ENCODE data around the gene TRIM46.

DNA sequence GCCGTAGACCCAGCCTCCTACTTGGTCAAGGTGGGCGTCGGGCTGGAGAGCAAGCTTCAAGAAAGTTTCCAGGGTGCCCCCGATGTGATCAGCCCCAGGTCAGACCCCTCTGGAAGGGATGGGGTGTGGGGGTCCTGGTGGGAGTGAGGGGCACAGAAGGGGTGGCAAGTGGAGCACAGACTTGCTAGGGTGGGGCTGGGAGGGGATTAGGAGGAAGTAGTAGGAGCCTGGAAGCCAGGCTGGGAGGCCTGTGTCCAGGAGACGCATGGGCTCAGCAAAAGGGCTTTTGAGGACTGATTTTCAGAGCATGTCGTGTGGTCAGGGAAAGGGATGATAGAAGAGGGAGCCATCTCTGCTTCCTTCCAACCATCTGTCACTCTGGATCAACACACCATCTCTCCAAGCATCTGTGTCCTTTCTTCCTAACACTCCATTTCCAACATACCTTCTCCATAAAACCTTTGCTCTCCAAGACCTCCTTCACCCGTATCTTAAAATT, 8.5 kb downstream of the TRIM46 start:
- TF ChIP-seq POLR2A (IDR thresholded peaks at IDR 0.05; ENCODE audit: low read depth, low read length) (no peak), POLR2AphosphoS5 (IDR thresholded peaks at IDR 0.05; ENCODE audit: low read depth, low read length) (no peak), TAF1 (IDR thresholded peaks at IDR 0.05; ENCODE audit: low read depth, low read length) (no peak)

Measured in GM12891 (cell line).